CD4-positive, alpha-beta T cell treated with Interleukin-17A for 1 hour (primary cell): ENCODE data around the gene EIF3K.

Experiments
- DNase-seq: peaks from one replicate; pipeline ENCODE4 v3.0.0-alpha.2; 2020

EIF3K gene

DNA sequence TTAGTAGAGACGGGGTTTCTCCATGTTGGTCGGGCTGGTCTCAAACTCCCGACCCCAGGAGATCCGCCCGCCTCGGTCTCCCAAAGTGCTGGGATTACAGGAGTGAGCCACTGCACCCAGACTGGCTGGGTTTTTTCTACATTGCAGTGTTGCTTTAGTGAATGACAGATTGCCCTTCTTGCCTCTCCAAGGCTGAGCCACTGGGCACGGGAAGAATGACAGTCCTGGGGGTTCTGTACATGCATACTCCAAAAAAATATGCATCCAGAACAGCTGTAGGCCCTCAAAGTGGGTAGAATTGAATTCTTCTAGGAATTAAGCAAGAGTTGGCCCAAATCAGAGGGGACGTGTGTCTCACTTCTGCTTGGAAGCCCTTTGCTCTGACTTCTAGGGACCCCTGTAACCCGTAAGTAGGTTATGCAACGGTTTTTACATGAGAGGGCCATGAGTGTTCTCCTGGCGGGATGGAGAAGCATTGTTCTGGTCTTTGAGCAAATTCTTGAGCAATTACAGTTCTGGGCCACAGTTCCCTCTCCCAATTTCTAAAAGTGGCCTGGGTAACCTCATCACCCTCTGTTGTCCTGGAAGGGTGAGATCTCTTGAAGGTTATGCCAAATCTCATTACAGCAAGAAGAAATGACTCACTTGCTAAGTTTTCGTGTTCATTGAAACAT lies 32.1 kb downstream of the EIF3K start:
- DNase-seq, result no peak

DNA sequence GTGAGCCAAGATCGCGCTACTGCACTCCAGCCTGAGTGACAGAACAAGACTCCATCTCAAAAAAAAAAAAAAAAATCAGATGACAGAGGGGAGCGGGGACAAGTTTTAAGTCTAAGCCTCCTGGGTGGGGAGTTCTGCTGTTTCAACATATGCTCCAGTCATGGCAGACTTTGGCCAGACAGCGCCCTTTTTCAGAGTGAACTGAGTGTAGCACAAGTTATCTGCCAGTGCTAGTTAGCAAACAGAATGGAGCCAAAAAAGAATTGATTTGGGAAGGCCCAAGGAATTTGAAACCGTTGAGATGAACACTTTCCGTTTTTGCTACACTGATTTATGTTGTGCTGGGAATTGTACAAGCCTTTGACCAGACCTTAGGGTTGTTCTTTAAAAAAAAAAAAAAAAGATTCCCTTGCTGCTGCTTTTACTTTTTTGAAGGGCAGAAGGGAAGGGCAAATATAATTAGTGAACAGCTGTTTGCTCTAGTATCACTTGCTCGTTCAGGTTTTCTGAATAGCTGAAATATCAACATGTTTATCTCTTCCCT lies 34.1 kb downstream of the EIF3K start:
- no peak for DNase-seq

DNA sequence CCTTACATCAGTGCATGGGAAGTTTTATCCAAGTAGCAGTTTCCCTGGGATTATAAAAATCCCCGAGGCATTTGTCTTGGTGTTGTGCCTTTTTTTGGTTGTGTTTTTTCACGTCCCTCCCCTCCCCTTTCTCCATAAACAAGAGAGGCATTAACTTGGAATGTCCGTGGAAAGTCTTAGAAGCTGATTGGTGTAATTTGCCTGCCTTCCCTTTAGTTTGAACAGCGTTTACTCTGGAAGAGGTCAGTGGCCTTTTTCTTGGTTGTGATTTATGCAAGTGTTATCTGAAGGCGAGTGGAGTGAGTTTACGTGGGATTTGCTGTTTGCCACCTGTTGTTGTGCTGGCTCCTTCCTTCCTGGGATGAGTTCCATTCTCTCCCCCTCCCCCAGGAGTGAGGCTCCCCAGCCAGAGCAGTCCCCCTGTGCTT lies 35.7 kb downstream of the EIF3K start:
- no peak for DNase-seq

DNA sequence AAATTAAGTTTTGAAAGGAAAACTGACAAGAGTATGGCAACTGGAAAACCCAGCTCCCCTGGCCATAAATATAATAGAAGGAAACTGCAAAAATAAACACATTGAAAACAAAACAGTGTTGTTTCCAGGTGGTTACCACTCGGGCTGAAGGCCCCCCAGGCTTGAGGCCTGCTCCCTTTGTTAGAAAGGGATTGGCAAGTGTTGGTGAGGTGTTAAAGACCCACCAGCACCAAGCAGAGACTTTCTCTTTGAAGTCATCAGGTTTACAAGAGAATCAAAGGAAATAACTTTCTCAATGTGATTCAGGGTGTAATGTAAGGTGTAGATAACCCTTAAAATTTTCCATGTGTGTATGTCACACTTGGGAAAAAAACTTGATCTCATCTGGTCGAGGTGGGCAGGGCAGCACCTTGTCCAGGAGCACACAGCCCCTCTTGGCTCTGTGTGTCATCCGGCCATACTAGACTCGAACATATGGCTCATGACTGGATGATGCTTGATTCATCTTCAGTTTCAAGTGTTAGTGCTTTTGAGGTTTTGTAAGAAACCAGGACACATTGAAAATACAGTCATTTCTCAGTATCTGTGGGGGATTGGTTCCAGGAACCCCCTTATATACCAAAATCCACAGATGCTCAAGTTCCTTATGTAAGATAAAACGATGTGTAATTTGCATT lies 36.3 kb downstream of the EIF3K start:
- DNase-seq, result no peak

DNA sequence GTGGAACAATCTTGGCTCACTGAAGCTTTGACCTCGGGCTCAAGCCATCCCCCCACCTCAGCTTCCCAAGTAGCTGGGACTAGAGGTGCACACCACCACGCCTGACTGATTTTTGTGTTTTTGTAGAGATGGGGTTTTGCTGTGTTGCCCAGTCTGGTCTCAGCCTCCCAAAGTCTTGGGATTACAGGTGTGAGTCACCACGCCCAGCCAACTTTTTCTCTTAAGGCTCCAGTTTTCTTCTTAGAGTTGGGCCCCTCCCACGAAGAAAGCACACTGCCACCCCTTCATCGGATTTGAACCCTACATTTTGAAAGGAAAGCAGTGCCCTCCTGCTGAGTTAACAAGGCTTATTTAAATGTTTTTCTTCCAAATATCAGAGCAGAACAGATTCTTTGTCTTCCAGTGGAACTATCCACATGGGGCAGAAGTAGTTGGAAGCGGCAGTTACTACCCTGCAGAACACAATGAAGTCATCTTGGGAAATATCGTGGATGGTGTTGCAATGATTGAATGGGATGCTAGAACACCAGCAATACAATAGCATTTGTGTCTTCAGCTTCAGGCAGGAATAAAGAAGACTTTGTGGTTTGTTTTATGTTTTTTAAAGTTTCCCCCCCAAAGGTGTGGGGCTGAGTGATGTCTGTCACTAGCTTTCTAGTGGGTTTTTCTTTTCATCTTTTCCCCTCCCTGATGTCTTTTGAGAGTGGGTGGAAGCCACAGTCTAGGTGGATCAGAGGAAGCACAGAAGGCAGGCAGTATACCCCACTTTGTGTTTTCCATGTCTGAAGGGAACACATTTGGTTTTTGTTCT lies 37.4 kb downstream of the EIF3K start:
- DNase-seq, result peak; percentile 75

DNA sequence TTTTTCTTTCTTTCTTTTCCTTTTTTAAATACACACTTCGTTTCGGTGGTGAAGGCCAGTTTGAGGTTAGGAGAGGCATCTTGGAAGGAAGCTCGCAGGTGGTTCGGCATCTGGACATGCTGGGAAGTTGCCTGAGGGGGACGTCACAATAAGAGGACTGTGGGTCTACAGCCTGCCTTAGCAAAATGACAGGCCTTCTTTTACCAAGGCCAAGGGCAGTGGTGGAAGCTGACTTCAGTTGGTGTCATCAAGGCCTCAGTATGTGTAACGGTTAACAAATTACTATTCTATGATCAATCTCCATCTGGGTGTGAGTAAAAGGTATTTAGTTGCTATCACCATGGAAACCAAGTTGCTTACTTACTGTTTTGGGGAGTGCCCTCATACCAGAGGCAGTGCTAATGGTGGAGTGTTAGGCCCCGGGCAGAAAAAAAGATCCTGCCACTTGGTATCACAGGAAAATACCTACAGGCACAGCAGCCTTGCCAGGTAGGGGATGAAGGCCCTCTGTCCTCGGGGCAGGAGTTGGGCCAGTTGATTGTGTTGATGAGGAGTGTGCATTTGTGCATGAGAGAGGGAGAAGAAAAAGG lies 38.7 kb downstream of the EIF3K start:
- peak; percentile 57 for DNase-seq

DNA sequence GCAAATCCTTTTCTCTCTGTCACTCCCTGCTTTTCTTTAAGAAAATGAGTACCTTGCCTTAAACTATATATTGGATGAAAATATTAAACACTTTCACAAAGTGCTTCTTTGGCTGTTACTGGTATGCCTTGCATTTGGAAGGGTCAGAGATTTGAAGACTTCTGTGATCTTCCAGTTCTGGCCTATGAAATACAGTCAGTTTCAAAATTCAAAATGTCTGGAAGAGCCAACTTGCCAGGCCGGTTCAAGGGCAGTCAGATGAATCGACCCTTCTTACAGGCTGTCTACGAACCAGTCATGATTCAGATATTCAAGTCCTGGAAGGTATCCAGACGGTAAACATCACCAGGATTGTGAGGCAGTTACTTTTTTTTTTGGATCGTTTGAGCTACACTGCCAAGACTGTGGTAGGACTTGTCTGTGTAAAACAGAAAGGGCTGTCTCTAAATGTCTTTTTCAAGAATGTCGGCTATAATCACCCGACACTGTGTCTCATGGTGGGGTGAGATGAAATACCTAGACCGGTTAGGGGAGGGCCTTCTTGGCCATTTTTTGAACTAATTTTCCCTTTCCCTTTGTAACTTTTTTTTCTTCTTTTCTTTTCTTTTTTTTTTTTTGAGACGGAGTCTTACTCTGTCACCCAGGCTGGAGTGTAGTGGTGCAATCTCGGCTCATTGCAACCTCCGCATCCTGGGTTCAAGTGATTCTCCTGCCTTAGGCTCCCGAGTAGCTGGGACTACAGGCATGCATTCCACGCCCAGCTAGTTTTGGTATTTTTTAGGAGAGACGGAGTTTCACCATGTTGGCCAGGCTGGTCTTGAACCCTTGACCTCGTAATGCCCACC lies 39.7 kb downstream of the EIF3K start:
- no peak for DNase-seq

DNA sequence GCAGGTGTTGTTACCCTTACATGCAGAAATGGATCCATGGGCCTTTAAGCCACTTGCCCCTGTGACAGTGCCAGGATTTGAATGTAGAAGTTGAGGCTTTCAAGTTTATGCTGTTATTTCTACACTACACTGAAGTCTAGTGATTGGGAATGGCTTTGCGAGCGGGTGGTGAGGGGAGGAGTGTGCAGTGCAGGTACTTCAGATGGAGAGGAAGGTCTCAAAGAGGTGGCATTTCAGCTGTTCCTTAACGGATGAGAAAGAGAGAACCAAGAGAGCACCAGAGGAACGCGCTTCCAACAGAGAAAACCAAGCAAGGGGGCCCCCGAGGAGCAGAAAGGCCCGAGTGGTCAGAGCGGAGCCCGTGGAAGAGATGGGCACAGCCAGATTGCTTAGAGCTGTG lies 41.7 kb downstream of the EIF3K start:
- no peak for DNase-seq

DNA sequence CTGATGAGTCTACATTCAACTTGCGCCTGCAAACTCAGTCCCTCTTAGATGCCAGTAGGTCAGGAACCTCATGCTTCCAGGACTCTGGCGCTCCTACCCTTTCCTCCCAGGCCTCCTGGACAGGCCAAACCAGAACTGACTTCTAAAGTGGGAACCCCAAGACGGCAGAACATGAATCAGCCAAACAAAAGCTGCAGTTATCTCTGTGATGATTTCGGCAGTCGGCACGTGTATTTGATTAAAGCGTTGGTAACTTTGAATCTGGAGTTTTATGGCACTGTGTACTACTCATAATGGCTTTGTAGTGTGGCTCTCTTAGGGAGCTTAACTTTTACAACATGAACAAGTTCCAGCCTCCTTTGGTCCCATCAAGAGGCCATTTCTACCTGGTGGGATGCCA lies 42.1 kb downstream of the EIF3K start:
- no peak for DNase-seq

DNA sequence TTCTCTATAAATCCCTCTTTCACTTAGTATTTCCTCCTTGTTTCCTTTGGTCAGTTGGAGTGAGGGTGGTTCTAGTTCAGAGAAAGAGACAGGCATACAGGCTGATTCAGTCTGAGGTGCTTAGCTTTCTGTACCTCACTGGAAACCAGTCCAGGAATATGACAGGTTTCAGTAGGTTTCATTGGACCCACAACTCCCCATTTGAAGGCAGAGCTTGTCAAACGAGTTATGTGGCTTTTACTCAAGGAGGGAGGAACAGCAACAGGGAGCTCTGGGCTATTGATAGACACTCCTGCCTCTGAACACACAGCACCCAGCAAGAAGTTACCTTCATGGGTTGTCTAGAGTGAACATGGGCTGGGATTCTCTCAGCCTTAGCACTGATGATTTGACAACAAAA lies 43.0 kb downstream of the EIF3K start:
- DNase-seq, result no peak

DNA sequence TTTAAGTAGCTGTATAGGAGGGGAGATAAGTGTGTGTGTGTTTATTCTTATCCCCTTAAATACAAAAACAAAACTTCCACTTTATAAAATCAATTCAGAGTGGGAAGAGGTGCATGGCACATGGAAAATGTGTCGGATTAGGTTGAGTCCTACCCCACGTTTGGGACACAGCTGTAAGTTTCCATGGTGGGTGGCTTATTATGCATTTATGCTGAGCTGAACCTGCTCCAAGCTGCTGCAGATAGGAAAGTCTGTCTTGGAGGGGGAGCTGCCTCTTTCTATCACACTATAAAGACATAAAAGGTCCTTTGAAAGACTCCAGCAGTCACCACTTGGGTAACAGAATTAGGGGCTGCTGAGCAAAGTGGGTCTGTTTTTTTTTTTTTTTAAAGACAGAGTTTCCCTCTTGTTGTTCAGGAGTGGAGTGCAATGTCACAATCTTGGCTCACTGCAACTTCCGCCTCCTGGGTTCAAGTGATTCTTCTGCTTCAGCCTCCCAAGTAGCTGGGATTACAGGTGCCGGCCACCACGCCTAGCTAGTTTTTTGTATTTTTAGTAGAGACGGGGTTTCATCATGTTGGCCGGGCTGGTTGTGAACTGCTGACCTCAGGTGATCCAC lies 43.7 kb downstream of the EIF3K start:
- no peak for DNase-seq

DNA sequence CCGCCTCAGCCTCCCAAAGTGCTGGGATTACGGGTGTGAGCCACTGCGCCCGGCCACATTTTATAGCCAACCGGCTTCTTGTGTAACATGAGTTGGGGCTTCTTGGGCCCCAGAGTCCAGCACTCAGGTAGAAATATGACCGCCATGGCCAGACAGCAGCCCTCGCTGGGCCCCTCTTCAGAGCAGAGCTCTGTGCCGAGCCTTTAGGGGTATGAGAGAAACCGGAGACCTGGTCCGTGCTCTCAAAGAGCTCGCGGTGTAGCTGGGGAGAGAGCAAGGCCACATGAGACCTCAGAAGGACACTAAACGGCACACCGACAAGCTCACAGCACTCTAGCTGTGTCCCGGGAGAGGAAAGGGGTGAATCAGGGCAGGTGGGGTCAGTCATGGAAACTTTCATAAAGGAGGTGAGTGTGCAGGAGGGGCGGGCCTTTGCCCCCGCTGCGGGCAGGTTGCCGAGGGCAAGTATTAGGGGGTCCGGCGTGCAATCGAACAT lies 44.2 kb downstream of the EIF3K start:
- no peak for DNase-seq

DNA sequence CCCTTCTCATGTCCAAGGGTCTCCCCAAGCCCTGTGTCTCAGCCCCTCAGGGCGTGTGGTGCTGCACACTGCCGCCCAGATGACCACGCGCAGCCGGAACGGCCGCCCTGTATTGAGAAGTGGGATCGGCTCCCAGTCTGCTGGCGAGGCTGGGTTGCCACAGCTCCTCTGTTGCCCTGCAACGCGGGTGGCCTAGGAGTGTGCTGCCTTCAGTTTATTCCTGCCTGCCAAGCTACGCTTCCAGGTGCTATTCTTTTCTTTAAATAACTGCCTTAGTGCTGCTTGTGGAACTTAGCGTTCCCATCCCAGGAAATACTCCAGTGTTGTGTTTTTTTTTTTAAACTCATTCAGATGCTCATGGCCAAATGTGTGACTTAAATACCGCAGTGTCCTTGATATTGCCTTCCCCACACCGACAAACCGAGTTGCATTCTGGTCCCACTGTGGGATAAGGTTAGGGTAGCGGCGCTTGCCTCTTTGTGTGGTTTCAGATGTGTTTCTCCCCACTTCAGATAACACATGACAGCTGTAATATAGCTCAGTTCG lies 45.0 kb downstream of the EIF3K start:
- DNase-seq, result peak; percentile 43

DNA sequence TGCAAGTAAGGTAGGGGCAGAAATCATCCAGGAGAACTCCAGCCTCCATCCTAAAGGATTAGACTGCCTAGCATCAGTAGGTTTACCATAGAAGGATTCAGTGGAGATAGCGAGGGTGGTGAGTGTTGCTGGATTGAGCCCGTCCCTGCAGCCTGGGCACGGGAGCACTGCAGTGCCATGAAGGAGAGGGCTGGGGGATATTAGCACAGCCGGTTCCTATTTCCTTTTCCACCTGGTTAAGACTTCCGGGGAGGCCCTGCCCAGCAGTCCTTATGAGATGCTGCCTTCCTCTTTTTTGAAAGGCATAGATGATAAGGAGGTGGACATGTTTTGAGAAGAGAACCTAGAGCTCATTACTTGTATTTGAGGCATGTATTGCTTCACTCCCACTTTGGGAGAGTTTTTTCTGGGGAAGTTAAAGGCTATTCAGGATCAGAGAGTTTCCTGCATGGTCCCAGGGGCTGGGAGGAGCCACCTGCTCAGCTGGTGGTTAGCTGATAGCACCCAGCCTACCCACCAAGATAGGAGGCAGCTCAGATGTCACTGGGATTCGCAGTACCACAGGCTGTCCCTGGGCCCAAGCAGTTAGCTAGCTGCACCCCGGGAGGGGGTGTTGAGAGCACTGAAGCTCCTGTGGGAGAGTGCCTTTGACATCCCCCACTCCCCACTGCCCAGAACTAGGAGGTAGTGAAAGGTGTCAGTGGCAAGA lies 45.7 kb downstream of the EIF3K start:
- no peak for DNase-seq

DNA sequence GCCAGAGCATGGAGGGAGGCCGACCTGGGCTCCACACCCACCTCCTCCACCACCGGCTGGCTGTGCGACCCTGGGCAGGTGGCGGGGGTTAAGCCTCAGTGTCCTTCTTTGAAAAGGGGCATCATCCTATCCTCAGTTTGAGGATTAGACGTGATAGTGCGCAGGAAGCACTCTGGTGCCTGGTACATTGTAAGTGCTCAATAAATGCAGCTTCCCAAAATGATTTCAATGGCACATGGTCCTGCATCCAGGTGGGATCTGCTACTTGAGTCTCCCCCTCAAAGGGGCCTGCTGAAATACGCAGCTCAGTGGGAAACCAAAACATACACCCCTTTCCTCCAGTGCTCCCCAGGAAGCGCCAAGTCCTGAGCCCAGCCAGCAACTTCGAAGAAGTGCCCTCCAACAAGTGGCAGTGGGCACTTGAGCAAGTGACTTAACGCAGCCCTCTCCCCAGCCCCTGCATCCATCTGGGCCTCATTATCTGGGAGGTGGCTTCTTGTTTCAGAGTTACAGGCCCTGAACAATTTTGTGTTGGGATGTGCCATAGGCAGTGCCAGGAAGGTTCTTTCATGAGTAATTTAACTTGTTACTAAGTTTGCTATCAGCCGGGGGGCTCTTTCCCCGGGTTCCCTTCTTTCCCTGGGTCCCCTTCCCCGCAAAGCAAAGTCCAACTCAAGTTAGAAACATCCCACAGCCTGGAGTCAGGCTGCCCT lies 46.4 kb downstream of the EIF3K start:
- DNase-seq, result no peak

DNA sequence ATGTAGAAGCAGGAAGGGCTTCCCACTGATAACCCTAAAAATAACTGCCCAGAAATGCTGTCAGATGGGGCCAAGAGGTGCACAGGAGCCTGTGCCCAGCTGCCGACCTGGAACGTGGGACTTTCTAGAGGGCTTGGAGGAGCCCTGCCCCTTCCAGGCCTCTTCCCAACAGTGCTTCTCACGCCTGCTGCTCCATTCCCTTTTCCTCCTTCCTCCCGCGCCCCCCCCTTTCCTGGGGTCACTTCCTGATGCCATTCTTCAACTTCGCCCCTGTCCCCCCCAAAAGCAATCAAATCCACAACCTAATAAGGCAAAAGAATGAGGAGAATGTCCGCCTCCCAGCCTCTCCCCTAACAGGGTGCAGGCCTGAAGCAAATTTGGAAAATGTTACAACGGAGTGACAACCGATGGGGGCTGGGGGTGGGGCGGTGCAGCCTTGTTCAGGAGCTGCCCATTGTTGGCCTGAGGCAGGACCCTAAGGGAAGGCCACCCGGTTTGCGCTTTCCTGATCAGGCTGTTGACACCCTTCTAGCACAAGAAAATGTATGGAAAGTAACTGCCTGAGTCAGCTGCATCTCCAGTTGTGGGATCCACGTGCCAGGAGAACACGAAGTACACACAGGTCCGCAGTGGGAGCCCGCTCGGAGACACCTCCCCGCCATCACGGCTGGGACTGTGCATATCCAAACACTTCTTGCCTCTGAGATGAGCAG lies 47.1 kb downstream of the EIF3K start:
- DNase-seq, result no peak

DNA sequence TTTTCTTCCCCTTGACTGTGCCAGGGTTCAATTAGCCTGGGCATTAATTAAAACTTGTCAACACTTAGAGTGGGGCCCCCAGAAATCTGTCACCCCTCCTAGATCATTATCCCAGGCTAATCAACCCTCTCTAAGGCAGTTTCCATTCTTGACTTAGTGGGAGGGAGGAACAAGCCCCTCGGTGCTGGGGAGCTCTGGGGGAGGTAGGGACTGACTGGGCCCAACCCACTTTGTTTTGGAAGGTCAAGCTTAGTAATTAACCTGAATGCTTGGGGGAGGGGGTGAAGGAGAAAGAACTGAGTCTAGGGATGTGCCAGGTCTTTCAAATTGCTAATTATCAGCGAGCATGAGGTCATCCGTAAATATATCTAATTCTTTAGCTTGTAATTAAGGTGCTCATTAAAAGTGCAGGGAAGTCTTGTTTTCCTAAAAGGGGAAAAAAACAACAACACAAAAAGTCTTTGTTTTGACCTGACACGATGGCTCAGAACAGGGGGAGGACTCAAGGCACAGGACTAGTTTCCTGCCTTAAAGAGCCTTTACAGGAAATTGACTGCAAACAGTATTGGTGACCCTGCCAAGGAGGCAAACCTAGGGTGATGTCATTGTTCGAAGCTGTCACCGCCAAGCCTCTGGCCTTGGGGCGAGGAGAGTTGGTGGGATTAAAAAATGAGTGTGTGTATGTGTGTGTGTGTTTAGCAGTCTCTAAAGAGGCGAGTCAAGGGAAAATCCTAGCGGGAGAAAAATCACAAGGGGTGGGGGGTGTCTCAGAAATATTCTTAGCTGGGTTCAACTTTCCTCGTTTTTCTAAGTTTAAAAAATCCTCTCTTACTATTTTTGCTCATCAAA lies 47.9 kb downstream of the EIF3K start:
- peak; percentile 69 for DNase-seq

DNA sequence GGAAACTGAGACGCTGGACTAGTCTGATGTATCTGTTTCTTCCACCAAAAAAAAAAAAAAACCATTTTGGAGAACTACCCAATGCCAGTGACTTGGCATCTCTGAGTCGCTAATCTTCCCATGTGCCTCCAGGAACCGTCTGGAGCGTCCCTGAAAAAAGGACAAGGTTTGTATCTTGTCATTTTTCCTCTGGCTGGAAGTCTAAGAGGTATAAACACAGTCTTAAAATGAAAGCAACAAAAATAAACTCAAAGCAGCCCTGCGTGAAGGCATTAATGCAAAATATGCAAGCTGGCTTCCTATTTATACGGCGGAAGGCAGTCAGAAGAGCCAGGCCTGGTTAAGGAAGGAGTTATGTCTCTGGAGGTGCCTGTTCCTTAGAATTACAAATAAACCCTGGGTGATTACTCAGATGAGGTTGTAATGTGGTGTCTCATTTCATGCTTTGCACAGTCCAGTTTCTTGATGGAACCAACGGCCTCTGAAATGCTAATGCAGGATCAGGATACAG lies 48.7 kb downstream of the EIF3K start:
- no peak for DNase-seq
